Right atrium auricular region (tissue), 2 donors: Measurements from ENCODE around the gene ADH1A. TPM values are rescaled to one million over a fixed set of nuclear protein-coding genes. Genes with fewer than 3 reads are reported as not detected.

Source experiments
- DNase-seq: peaks from one replicate; pipeline ENCODE4 v3.0.0-alpha.2; 2019; ENCODE audit warnings: low spot score
- H3K27ac ChIP-seq, 2 donors: fragments of 200-600 bp; sonication (generic); 1 replicate in 1 of 2; 2 replicates in 1 of 2; pipeline ENCODE4 v1.5.1; 2016 to 2019
- H3K27me3 ChIP-seq, 2 donors: fragments of 200-600 bp; sonication (generic); one replicate each; pipeline versions ENCODE4 v1.5.1 to v1.6.0; 2017 to 2019
- H3K36me3 ChIP-seq: fragments of 200-600 bp; sonication (generic); one replicate; pipeline ENCODE4 v1.5.1; 2016
- H3K4me1 ChIP-seq, 2 donors: fragments of 200-600 bp; sonication (generic); one replicate each; pipeline versions ENCODE4 v1.5.1 to v1.6.0; 2017 to 2019
- H3K4me3 ChIP-seq, 2 donors: fragments of 200-600 bp; sonication (generic); 1 replicate in 1 of 2; 2 replicates in 1 of 2; pipeline ENCODE4 v1.5.1; 2017 to 2019; ENCODE audit warnings: mild to moderate bottlenecking in 1 of 2, moderate library complexity in 1 of 2
- H3K9me3 ChIP-seq, 2 donors: fragments of 200-600 bp; sonication (generic); one replicate each; pipeline ENCODE4 v1.5.1; 2019
- total RNA-seq, 2 donors: library from RNA; depleted of rRNA; stranded (reverse); fragments of >200 nt; gene quantifications; one replicate each; pipeline ENCODE4 v1.1.0, GENCODE V29; 2016
- TF ChIP-seq, protein P1 (sequence below), 2 donors: fragments of 200-600 bp; sonication (generic); IDR thresholded peaks; one replicate each; pipeline ENCODE4 v1.5.1; 2019; ENCODE audit warnings: antibody characterized with exemption in 2 of 2

Gene ADH1A
- total RNA-seq, 2 donors from 2014 or later = not detected

DNA sequence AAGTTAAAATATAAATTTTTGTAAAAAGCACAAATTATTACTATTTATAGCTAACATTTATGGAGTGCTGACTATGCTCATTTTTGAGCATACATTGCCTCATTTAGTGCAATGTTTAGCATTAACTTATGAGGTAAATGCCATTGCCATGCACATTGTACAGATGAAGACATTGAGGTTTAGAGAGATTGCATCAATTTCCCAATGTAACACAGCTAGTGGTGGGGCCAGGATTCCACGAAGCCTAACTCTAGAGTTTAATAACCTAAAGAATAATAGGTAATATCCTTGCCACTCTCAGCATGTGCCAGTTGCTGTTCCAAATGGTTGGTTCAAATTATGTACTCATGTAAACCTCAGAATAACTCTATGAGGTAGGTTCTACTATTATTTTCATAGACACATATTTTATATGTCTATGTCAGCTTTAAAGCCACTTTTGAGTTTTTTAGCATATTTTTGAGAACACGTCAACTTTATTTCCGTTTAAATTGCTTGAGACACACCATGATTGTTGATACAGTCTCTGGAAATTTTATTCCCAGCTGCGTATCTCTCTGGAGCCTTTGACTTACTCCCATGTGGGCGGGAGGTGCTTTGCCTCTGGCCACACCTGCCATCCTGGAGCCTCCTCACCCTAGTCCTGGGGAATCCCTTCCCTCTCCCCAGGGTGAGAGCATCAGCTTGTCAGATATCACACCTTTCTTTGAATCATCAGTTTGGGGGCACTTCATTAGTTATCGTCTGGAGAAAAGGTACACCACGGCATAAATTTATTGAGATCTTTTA, 10.8 kb upstream of the ADH1A start:
- TF ChIP-seq, protein P1, sequence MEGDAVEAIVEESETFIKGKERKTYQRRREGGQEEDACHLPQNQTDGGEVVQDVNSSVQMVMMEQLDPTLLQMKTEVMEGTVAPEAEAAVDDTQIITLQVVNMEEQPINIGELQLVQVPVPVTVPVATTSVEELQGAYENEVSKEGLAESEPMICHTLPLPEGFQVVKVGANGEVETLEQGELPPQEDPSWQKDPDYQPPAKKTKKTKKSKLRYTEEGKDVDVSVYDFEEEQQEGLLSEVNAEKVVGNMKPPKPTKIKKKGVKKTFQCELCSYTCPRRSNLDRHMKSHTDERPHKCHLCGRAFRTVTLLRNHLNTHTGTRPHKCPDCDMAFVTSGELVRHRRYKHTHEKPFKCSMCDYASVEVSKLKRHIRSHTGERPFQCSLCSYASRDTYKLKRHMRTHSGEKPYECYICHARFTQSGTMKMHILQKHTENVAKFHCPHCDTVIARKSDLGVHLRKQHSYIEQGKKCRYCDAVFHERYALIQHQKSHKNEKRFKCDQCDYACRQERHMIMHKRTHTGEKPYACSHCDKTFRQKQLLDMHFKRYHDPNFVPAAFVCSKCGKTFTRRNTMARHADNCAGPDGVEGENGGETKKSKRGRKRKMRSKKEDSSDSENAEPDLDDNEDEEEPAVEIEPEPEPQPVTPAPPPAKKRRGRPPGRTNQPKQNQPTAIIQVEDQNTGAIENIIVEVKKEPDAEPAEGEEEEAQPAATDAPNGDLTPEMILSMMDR (IDR thresholded peaks at IDR 0.05) = no peak
- peak overlapping the region; percentile 45 to 63 for H3K27ac ChIP-seq

DNA sequence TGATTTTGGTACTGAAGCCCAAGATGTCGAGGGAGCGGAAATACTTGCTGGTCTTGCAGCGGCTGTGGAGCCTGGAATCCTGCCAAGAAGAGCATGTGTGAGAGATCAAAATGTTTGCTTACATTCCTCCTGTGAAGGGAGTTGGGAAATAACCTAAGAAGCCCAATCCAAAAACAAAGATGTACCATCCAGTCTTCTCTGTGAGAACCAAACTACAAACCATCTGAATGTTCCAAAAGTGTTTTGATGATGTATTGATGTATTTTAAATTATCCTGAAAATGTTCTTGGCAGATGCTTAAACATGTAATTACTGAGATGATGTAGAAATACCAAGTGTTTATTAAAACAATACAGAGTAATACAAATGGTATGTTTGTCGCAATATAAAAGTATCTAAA, 10.1 kb upstream of the ADH1A start:
- no peaks in the 10 kb centered on the region for H3K9me3 ChIP-seq

More for the DNA sequence above, 10.8 kb upstream of the ADH1A start:
- Histone ChIP-seq H3K9me3 (no peaks in the 10 kb centered on the region), H3K36me3 (no peaks in the 10 kb centered on the region), H3K4me3 (no peak overlapping the region), H3K4me1 (peaks cover 0 to 6% of the 10 kb centered on the region in 2 donors), H3K27me3 (no peaks in the 10 kb centered on the region)
- no peak for DNase-seq

DNA sequence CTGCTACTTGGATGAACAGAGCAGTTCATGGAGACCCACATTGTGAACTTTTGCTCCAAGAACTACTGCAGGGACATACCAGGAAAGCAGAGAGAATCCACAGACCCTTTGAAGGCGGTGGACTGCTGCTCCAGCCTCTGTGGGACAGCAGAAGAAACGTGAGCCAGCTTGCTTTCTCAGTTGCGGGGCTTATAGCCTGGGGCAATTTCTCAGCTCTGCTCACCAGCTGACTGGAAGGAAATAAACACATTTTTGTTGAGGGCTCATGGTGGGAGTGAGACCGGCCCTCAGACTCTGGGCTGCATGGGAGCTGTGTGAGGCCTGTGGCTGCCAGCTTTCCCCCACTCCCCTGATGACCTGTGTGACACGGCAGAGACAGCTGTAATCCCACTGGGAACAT, 2.6 kb upstream of the ADH1A start:
- Histone ChIP-seq H3K9me3 (peaks cover 0 to 15% of the 10 kb centered on the region in 2 donors), H3K36me3 (no peaks in the 10 kb centered on the region), H3K27ac (no peak overlapping the region), H3K4me3 (no peak overlapping the region), H3K27me3 (no peaks in the 10 kb centered on the region), H3K4me1 (no peaks in the 10 kb centered on the region)
- no peak for DNase-seq
- TF ChIP-seq, protein P1 (IDR thresholded peaks at IDR 0.05) = no peak

More for the DNA sequence above, 10.1 kb upstream of the ADH1A start:
- Histone ChIP-seq H3K36me3 (no peaks in the 10 kb centered on the region), H3K4me3 (no peak overlapping the region), H3K4me1 (peaks cover 0 to 6% of the 10 kb centered on the region in 2 donors), H3K27me3 (no peaks in the 10 kb centered on the region), H3K27ac (peak overlapping the region; percentile 45 to 63)
- peak; percentile 94 for DNase-seq
- TF ChIP-seq, protein P1 (IDR thresholded peaks at IDR 0.05) = no peak

DNA sequence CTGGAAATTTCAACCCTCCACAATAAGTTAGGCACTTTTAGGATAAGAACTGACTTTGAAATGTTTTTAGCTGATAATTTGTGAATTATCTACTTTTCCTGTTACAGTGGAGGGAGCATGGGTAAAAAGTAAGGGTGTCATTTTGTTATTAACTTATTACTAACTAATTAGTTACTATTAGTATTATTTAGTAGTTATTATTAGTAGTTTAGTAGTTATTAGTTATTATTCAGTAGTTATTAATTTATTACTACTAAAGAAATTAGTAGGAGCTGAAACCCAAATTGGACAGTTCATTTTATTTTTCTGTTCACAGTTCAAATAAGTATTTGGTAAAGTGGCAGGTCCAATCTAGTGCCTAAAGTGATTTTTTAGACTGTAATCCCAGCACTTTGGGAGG, 5.4 kb downstream of the ADH1A start:
- Histone ChIP-seq H3K4me1 (no peaks in the 10 kb centered on the region), H3K27ac (no peak overlapping the region), H3K9me3 (no peaks in the 10 kb centered on the region), H3K27me3 (no peaks in the 10 kb centered on the region), H3K4me3 (no peak overlapping the region), H3K36me3 (no peaks in the 10 kb centered on the region)
- TF ChIP-seq, protein P1 (IDR thresholded peaks at IDR 0.05) = no peak
- no peak for DNase-seq

DNA sequence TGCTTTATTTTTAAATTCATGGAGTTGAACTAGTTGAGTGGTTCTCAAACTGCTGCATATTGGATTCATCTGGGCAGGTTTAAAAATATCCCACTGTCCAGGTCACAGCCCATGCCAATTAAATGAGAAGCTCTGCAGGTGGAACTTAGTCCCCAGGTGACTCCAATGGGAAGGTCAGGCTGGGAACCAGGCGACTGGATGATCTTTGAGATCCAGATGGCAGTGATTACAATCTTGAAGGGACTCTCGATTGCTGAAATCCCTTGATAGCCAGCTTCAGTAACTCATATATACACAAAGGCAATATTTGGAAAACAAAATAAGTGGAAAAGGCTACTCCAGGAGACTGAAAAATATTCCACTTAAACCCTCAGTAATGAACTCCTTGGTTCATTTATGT, 8.1 kb downstream of the ADH1A start:
- Histone ChIP-seq H3K9me3 (no peaks in the 10 kb centered on the region), H3K4me3 (no peak overlapping the region), H3K36me3 (no peaks in the 10 kb centered on the region), H3K27ac (no peak overlapping the region), H3K4me1 (no peaks in the 10 kb centered on the region), H3K27me3 (no peaks in the 10 kb centered on the region)
- DNase-seq = no peak
- TF ChIP-seq, protein P1 (IDR thresholded peaks at IDR 0.05) = no peak
